PFSK-1 (cell line): ENCODE data around the gene ARID3A.

ENCODE experiments used
- FOXP2 ChIP-seq: optimal IDR thresholded peaks from 2 replicates; pipeline ENCODE3; 2011; ENCODE audit warnings: borderline replicate concordance, control low read depth, inconsistent platforms; ENCODE audit not compliant: insufficient read depth; ENCODE audit errors: extremely low read length, extremely low read depth
- POLR2AphosphoS5 ChIP-seq: IDR thresholded peaks from 2 replicates; pipeline ENCODE4 v1.6.1; 2012; ENCODE audit warnings: low read depth, mild to moderate bottlenecking, control low read depth, low read length, moderate library complexity
- SIN3A ChIP-seq: IDR thresholded peaks from 2 replicates; pipeline ENCODE4 v1.6.1; 2012; ENCODE audit warnings: mild to moderate bottlenecking, low read length, moderate library complexity, borderline replicate concordance; ENCODE audit not compliant: insufficient read depth
- TAF1 ChIP-seq: IDR thresholded peaks from 2 replicates; pipeline ENCODE4 v1.6.1; 2012; ENCODE audit warnings: low read length, control low read depth, borderline replicate concordance; ENCODE audit not compliant: insufficient read depth
- TF ChIP-seq, protein P1 (sequence below), 2 experiments: IDR thresholded peaks; 2 replicates each; pipeline versions ENCODE4 v1.6.1 to v1.8.0; 2011 to 2012; ENCODE audit warnings: low read depth in 2 of 2, low read length in 2 of 2, control low read depth in 1 of 2, inconsistent platforms in 1 of 2, mild to moderate bottlenecking in 1 of 2, moderate library complexity in 1 of 2; ENCODE audit not compliant: insufficient read depth in 1 of 2

The ARID3A gene

GRCh38 chr19:947090-947706 lies 21.4 kb downstream of the ARID3A start:
- no peak for TF ChIP-seq SIN3A
- TF ChIP-seq TAF1 = no peak
- TF ChIP-seq FOXP2 = no peak
- TF ChIP-seq, protein P1, sequence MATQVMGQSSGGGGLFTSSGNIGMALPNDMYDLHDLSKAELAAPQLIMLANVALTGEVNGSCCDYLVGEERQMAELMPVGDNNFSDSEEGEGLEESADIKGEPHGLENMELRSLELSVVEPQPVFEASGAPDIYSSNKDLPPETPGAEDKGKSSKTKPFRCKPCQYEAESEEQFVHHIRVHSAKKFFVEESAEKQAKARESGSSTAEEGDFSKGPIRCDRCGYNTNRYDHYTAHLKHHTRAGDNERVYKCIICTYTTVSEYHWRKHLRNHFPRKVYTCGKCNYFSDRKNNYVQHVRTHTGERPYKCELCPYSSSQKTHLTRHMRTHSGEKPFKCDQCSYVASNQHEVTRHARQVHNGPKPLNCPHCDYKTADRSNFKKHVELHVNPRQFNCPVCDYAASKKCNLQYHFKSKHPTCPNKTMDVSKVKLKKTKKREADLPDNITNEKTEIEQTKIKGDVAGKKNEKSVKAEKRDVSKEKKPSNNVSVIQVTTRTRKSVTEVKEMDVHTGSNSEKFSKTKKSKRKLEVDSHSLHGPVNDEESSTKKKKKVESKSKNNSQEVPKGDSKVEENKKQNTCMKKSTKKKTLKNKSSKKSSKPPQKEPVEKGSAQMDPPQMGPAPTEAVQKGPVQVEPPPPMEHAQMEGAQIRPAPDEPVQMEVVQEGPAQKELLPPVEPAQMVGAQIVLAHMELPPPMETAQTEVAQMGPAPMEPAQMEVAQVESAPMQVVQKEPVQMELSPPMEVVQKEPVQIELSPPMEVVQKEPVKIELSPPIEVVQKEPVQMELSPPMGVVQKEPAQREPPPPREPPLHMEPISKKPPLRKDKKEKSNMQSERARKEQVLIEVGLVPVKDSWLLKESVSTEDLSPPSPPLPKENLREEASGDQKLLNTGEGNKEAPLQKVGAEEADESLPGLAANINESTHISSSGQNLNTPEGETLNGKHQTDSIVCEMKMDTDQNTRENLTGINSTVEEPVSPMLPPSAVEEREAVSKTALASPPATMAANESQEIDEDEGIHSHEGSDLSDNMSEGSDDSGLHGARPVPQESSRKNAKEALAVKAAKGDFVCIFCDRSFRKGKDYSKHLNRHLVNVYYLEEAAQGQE (IDR thresholded peaks at IDR 0.05; ENCODE audit: insufficient read depth in 1 of 2, low read depth in 2 of 2, low read length in 2 of 2) = no peak
- TF ChIP-seq POLR2AphosphoS5 = no peak

- TF ChIP-seq, protein P1 (IDR thresholded peaks at IDR 0.05; ENCODE audit: insufficient read depth in 1 of 2, low read depth in 2 of 2, low read length in 2 of 2) = no peak
- TF ChIP-seq FOXP2 (no peak), SIN3A (no peak), TAF1 (no peak), POLR2AphosphoS5 (no peak)
Measured at GRCh38 chr19:947707-948539, 22.1 kb downstream of the ARID3A start.

GRCh38 chr19:948842-949496 lies 23.1 kb downstream of the ARID3A start:
- TF ChIP-seq TAF1 (no peak), POLR2AphosphoS5 (no peak), FOXP2 (no peak), SIN3A (no peak)
- TF ChIP-seq, protein P1 (IDR thresholded peaks at IDR 0.05; ENCODE audit: insufficient read depth in 1 of 2, low read depth in 2 of 2, low read length in 2 of 2) = no peak

DNA sequence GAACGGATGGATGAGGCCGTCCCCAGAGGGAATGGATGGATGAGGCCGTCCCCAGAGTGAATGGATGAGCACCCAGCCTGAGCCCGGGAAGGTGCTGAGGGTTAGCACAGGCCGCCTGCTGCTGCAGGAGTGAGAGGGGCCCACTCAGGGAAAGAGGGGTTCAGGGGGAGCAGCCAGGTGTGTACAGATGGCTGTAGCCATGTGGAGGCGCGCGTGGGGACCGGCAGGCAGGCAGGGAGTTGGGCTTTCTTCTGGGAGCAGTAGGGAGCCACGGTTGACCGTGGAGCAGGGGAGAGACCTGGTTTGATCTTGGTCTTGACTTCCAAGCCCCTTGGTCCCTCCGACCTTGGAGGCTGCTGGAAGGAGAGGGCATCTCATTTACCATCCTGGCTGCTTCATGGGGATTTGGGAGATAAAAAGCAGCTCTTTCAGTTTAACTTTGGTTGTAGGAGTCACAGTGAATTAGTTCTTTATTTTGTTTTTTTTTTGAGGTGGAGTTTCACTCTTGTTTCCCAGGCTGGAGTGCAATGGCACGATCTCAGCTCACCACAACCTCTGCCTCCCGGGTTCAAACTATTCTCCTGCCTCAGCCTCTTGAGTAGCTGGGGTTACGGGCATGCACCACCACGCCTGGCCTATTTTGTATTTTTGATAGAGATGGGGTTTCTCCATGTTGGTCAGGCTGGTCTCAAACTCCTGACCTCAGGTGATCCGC lies 24.7 kb downstream of the ARID3A start:
- no peak for TF ChIP-seq POLR2AphosphoS5

DNA sequence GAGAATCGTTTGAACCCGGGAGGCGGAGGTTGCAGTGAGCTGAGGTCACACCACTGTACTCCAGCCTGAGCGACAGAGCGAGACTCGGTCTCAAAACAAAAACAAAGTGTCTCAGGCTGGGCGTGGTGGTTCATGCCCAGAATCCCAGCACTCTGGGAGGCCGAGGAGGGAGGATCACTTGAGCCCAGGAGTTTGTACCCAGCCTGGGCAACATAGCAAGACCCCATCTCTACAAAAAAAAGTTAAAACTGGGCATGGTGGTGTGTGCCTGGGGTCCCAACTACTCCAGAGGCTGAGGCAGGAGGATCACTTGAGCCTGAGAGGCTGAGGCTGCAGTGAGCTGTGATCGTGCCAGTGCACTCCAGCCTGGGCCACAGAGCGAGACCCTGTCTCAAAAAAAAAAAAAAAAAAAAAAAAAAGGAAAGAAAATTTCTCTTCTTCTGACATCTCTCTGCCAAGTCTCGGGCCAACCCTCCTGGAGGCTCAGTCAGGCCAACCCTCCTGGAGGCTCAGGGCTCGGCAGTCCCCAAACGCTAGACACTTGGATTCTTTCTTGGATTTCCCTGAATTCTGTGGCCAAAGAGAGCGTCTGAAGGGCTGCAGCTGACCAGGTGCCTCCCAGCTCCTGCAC lies 26.3 kb downstream of the ARID3A start:
- TF ChIP-seq, protein P1 (IDR thresholded peaks at IDR 0.05; ENCODE audit: insufficient read depth in 1 of 2, low read depth in 2 of 2, low read length in 2 of 2) = no peak
